Activated CD4-positive, alpha-beta T cell treated with anti-CD3 and anti-CD28 coated beads, Interleukin-2, Interleukin-4, amounts not matched to agents 100 ng/mL and 50 ng/mL, durations not matched to agents 16 hours and 8 hours (primary cell): ENCODE results near the gene CBX2.

ENCODE experiments used
- DNase-seq: peaks from one replicate; pipeline ENCODE4 v3.0.0-alpha.2; 2020; ENCODE audit warnings: low spot score

Gene CBX2

DNA sequence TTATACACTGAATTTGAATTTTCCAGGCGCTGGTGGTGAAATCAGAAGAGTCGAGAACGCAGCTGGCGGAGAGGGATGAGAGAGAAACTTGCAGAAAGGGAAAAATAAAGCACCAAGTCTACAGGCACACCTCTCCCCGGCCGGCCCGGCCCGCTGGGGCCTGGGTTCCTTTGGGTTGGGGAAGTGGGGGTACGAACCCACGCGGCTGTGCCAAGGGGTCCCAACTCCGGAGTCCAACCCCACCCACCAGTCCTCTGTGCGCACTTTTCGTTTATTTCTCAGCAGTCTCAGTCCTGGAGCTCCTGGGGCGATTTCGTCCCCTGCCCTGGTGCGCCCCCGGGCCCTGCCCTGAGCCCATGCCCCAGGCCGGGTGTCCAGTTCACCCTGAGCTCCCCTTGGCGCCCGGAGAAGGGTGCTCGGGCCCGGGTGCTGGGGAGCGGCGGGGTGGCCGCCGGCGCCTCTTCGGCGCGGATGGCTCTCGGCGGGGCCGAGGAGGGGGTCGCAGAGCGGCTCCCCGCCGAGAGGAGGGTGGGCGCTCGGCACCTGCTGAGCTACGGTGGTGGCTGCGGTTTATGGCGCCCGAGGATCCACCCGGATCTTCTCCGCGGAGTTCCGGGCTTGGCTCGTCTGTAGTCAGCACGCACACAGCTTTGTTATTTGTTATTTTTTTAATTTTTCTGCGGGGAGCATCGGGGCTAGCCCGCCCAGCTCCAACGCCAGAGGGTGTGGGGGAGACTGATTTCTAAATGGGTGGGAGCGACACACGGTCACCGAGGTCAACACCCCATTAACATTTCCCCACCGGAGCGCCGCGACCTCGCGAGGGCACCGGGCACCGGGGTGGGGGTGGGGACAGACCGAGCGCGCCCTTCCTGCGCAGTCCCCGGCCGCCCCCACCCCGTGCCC, 34.7 kb downstream of the CBX2 start:
- no peak for DNase-seq

GRCh38 chr17:79813297-79814126, 35.6 kb downstream of the CBX2 start:
- no peak for DNase-seq

GRCh38 chr17:79814127-79814973, 36.4 kb downstream of the CBX2 start:
- DNase-seq = no peak

- no peak for DNase-seq
These were observed 37.3 kb downstream of the CBX2 start for GRCh38 chr17:79814974-79815835.

DNA sequence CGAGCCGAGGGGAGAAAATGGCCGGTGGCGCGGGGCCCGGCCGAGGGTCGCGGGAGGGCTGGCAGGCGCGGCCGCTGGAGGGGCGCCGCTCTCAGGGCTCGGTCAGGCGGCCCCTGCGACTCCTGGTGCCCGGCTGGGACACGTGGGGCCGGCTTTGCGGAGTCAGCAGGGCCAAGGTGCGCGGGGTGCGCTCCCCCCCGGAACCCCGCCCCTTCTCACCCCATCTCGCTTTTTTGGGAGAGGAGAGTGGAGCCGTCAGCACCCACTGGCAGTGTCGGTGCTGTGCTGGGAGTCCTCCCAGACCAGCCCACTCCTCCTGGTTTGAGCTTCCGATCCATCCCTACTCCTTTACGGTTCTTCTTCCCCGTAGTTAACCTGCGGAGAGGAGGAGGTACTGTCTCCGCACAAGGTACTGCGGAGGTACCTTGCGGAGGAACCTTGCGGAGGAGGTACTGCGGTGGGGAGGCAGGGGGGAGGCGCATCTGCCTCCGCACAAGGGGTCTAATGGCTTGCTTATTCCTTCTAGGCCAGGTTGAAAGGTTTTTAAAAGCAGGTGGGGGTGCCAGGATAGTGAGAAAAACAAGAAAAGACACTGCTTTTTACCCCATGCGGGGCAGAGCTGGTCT, 38.0 kb downstream of the CBX2 start:
- DNase-seq = no peak

- DNase-seq = no peak
These were observed 40.2 kb downstream of the CBX2 start for GRCh38 chr17:79818026-79818758.

- DNase-seq = no peak
These were observed 41.1 kb downstream of the CBX2 start for GRCh38 chr17:79819085-79819484.

GRCh38 chr17:79819534-79820276, 41.8 kb downstream of the CBX2 start:
- DNase-seq = no peak

DNA sequence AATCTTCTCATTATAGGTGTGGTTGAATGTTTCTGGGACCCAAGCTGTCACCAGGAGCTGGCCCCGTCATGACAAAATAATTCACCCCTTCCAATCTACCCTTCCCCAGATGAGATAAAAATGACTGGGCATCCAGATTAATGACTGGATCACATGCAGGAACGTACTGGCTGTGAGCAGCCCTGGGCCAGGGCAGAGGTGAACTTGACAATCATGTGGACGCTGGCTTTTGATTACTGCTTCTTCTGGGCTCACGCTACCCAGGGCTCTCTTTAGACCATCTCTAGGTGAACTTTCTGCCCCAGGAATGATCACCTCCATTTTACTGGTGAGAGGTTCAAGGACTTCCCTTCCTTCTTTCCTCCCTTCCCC, 43.0 kb downstream of the CBX2 start:
- DNase-seq = no peak

- no peak for DNase-seq
These were observed 43.6 kb downstream of the CBX2 start for GRCh38 chr17:79821331-79822095.

GRCh38 chr17:79822583-79823124, 44.7 kb downstream of the CBX2 start:
- DNase-seq = no peak

- no peak for DNase-seq
These were observed 46.3 kb downstream of the CBX2 start for GRCh38 chr17:79824234-79824633.

DNA sequence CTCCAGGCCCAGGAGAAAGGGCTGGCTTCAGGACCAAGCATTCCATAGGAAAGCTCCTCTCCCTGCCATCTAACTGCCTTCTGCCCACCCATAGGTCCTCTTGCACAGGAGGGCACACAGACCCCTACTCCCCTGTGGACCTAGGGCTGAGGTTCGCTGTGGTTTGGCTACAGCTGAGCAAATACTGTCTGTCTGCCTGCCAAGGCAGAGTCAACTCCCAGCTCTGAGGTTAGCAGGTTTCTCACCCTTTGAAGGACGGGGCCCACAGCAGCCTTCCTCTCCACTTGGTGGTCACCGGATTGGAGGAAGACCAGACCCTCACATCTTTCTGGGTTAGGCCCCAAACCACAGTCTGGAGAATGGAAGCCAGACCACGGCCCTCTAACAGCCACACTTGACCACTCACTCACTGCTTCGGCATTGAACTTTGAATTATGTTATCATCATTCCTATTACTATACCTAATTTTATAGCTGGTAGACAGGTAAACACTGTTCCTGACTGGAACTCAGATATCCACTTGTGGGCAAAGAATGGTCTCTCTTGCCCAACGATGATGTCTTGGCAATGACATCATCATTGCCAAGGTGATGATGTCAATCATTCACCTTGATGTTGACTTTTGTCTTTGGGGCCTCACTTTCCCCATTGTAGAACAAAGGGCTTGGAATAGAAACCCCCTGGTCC, 47.1 kb downstream of the CBX2 start:
- no peak for DNase-seq

DNA sequence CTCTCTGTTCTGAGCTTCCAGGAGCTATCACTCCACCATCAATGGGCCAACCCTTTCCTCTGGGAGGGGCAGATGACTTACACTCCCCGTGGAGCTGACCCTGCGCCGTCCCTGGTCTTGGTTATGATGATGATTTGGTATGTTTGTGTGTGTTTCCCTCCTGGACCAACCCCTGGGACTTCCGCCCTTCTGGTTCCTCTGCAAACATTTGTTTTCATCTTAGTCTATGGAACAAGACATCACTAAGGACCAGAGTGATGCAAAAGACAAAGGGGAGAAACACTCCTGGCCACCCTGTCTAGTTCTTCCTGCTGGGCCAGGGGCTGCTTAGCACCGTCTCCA, 47.6 kb downstream of the CBX2 start:
- DNase-seq = no peak

GRCh38 chr17:79826204-79826680, 48.3 kb downstream of the CBX2 start:
- DNase-seq = no peak

DNA sequence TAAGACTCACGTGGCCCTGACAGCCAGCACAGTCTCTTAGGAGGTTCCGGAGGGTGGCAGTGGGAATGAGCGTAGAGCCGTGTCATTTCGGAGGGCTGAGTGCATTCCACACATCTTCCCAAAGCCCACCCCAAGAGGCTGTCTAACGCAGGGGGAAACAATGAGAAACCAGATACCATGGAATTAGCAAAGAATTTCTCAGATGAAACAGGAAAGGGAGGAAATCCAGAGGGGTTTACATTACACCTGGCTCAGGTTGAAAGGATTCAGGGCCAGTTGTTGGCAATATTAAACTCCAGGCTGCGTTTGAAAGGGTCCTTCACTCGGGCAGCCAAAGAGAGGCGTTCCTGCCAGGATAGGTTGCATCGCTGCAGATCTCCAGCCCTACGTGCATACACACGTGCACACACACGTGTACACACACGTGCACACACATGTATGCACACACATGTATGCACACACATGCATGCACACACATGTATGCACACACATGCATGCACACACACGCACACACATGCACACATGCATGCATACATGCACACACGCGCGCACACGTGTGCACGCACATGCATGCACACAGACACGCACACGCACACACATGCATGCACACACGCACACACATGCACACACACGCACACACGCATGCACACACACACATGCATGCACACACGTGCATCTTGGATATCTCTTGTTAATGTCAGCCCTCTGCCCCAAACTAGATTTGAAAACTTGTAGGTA, 49.1 kb downstream of the CBX2 start:
- DNase-seq = no peak

DNA sequence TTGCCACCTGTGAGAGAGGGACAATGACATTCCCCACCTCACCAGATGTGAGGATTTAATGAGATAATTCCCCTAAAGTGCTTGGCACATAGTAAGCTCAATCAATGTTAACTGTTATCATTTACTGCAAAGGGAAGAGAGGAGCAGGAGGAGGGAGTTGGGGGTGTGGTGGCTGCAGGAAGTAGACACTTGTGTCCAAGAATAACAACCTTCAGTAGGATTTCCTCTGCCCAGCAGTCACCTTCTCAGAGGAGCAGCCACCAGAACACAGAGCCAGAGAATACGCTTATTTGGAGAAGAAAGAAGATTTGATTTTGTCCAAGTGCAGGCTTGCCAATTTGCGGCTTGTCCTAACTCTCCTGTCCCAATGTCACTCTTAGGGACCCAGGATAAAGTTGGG, 51.1 kb downstream of the CBX2 start:
- no peak for DNase-seq
